ENCODE data around the gene SMIM9.

The SMIM9 gene

DNA sequence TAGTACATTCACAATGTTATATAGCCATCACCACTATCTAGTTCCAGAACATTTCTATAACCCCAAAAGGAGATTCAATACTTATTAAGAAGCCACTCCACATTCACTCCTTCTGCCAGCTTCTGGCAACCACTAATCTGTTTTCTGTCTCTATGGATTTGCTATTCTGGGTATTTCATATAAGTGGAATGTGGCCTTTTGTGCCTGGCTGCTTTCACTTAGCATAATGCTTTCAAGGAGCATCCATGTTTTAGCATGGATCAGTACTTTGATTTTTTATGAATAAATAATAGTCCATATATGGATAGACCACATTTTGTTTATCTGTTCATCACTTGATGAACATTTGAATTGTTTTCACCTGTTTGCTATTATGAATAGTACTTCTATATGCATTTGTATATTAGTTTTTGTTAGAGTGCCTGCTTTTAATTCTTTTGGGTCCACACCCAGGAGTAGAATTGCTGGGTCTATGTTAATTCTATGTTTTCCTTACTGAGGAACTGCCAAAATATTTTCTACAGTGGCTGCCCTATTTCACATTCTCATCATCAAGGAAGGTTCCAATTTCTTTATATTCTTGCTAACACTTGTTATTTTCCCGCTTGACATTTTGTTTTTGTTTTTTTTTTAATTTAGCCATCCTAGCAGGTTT is 16.6 kb upstream of the SMIM9 start:
- Histone ChIP-seq H3K4me3 (ENCODE audit: low read depth, low read length) (no peak overlapping the region), H3K4me2 (ENCODE audit: low read length) (no peak overlapping the region), H3K9me3 (ENCODE audit: control insufficient read depth, low read length) (no peaks in the 10 kb centered on the region), H3K9ac (no peak overlapping the region), H3K79me2 (no peaks in the 10 kb centered on the region), H3K4me1 (no peaks in the 10 kb centered on the region), H3K27me3 (ENCODE audit: control insufficient read depth, insufficient read depth, low read length) (no peaks in the 10 kb centered on the region), H3K36me3 (ENCODE audit: control insufficient read depth, insufficient read depth, low read length) (no peaks in the 10 kb centered on the region), H3K27ac (no peak overlapping the region), H2AFZ (no peak overlapping the region)
- no peak for TF ChIP-seq CTCF (IDR thresholded peaks at IDR 0.05)

GRCh38 chrX:154840856-154841255 is 6.4 kb upstream of the SMIM9 start:
- TF ChIP-seq CTCF (IDR thresholded peaks at IDR 0.05): peak; percentile 55
- H2AFZ ChIP-seq: no peak overlapping the region

GRCh38 chrX:154836163-154836562 is 1.7 kb upstream of the SMIM9 start:
- Histone ChIP-seq H3K27me3 (ENCODE audit: control insufficient read depth, insufficient read depth, low read length) (no peaks in the 10 kb centered on the region), H3K79me2 (no peaks in the 10 kb centered on the region), H2AFZ (no peak overlapping the region), H3K27ac (no peak overlapping the region), H3K36me3 (ENCODE audit: control insufficient read depth, insufficient read depth, low read length) (no peaks in the 10 kb centered on the region), H3K9me3 (ENCODE audit: control insufficient read depth, low read length) (no peaks in the 10 kb centered on the region), H3K4me1 (no peaks in the 10 kb centered on the region), H3K4me3 (ENCODE audit: low read depth, low read length) (no peak overlapping the region), H3K9ac (no peak overlapping the region), H3K4me2 (ENCODE audit: low read length) (no peak overlapping the region)
- no peak for TF ChIP-seq CTCF (IDR thresholded peaks at IDR 0.05)

More at GRCh38 chrX:154840856-154841255, 6.4 kb upstream of the SMIM9 start:
- Histone ChIP-seq H3K4me3 (ENCODE audit: low read depth, low read length) (no peak overlapping the region), H3K79me2 (no peaks in the 10 kb centered on the region), H3K27me3 (ENCODE audit: control insufficient read depth, insufficient read depth, low read length) (no peaks in the 10 kb centered on the region), H3K27ac (no peak overlapping the region), H3K9ac (no peak overlapping the region), H3K4me2 (ENCODE audit: low read length) (no peak overlapping the region), H3K9me3 (ENCODE audit: control insufficient read depth, low read length) (no peaks in the 10 kb centered on the region), H3K36me3 (ENCODE audit: control insufficient read depth, insufficient read depth, low read length) (no peaks in the 10 kb centered on the region), H3K4me1 (no peaks in the 10 kb centered on the region)

DNA sequence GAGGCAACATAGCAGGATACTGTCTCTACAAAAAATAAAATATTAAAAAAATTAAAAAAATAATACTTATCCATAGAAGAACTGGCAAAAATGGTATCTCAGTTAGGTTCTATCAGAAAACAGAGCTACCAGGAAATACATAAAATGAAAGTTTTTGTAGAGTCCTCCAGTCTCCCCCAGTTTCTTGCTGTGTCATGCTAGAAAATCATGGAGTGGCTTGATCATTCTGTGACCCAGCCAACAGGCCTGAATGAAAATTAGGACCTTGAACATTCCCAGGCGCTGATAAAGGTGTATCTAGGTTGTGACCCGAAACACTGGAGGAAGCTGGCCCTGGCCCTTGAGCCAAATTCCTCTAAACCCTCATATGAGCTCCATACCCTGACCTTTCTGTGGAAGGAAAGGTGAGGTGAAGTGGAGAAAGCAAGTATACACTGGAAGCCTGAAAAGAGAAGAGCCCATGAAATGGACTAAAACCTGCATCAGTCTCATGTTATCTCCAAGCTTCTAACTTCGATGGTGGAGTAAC is 652 bp downstream of the SMIM9 start:
- H3K4me1 ChIP-seq: no peaks in the 10 kb centered on the region
- no peak overlapping the region for H3K27ac ChIP-seq
- no peak overlapping the region for H2AFZ ChIP-seq
- H3K4me2 ChIP-seq (ENCODE audit: low read length): no peak overlapping the region
- H3K79me2 ChIP-seq: no peaks in the 10 kb centered on the region
- no peaks in the 10 kb centered on the region for H3K9me3 ChIP-seq (ENCODE audit: control insufficient read depth, low read length)
- H3K4me3 ChIP-seq (ENCODE audit: low read depth, low read length): no peak overlapping the region
- no peaks in the 10 kb centered on the region for H3K36me3 ChIP-seq (ENCODE audit: control insufficient read depth, insufficient read depth, low read length)
- no peaks in the 10 kb centered on the region for H3K27me3 ChIP-seq (ENCODE audit: control insufficient read depth, insufficient read depth, low read length)
- no peak for TF ChIP-seq CTCF (IDR thresholded peaks at IDR 0.05)
- H3K9ac ChIP-seq: no peak overlapping the region

DNA sequence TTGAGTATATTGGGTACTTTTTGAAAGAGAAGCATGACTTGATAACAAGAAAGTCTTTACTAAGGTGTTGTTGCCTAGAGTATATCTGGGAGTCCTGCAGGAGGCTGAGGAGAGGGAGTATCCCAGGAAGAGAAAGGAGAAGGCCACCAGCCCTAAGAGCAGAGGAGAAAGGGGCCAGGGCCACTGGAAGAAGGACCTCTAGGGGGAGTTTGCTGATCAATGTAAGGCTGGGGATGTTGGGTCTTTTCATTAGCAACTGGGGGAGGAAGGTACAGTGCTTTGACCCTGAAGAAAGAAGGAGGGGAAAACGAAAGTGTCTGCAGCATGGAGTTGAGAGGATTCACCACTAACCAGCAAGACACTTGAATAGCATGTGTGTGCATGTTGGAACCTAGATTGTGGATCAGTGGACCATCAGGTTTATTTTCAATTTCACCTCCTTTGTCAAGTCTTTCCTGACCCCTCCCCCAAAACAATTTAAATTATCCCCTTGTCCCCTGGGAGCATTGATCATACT is 4.5 kb downstream of the SMIM9 start:
- no peak overlapping the region for H3K4me3 ChIP-seq (ENCODE audit: low read depth, low read length)
- H3K27ac ChIP-seq: no peak overlapping the region
- no peak for TF ChIP-seq CTCF (IDR thresholded peaks at IDR 0.05)
- H3K79me2 ChIP-seq: no peaks in the 10 kb centered on the region
- H3K9me3 ChIP-seq (ENCODE audit: control insufficient read depth, low read length): no peaks in the 10 kb centered on the region
- H2AFZ ChIP-seq: no peak overlapping the region
- H3K36me3 ChIP-seq (ENCODE audit: control insufficient read depth, insufficient read depth, low read length): no peaks in the 10 kb centered on the region
- H3K9ac ChIP-seq: no peak overlapping the region
- H3K4me1 ChIP-seq: no peaks in the 10 kb centered on the region
- H3K27me3 ChIP-seq (ENCODE audit: control insufficient read depth, insufficient read depth, low read length): no peaks in the 10 kb centered on the region
- no peak overlapping the region for H3K4me2 ChIP-seq (ENCODE audit: low read length)
